ENCODE measurements around the gene INO80D. TPM values are rescaled to one million over a fixed set of nuclear protein-coding genes. Genes with fewer than 3 reads are reported as not detected.
A peak's percentile ranks its signal among the peaks of the same experiment; 100 is the strongest.

Gene INO80D
- total and polyA plus RNA-seq, 11 donors: 2.9 to 21.7 (median 14.7) TPM

DNA sequence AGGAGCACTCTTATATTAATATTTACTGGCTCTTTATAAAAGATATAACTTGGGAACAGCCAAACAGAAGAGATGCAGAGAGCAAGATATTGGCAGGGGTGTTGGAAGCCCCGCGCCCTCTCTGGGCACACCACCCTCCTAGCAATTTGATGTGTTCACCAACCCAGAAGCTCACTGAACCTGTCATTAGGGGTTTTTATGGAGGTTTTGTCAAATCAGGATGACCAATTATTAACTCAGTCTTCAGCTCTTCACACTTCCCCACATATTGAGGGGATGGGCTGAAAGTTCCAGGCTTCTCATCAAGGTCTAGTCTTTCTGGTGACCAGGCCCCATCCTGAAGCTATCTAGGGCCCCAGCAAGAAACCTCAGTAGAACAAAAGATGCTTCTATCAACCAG lies 10.9 kb upstream of the INO80D start:
- DNase-seq: no peak
- WGBS, 4 donors: 92 to 100% (median 98%) methylated on average over 2 of the region's 2 CpGs
- H3K4me1 ChIP-seq: no peaks in the 10 kb centered on the region
- TF ChIP-seq, protein P1, sequence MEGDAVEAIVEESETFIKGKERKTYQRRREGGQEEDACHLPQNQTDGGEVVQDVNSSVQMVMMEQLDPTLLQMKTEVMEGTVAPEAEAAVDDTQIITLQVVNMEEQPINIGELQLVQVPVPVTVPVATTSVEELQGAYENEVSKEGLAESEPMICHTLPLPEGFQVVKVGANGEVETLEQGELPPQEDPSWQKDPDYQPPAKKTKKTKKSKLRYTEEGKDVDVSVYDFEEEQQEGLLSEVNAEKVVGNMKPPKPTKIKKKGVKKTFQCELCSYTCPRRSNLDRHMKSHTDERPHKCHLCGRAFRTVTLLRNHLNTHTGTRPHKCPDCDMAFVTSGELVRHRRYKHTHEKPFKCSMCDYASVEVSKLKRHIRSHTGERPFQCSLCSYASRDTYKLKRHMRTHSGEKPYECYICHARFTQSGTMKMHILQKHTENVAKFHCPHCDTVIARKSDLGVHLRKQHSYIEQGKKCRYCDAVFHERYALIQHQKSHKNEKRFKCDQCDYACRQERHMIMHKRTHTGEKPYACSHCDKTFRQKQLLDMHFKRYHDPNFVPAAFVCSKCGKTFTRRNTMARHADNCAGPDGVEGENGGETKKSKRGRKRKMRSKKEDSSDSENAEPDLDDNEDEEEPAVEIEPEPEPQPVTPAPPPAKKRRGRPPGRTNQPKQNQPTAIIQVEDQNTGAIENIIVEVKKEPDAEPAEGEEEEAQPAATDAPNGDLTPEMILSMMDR (IDR thresholded peaks at IDR 0.05): no peak
- H3K27me3 ChIP-seq: no peaks in the 10 kb centered on the region
- no peaks in the 10 kb centered on the region for H3K9me3 ChIP-seq
- ATAC-seq: no peak
- H3K4me3 ChIP-seq: no peak overlapping the region
- H3K36me3 ChIP-seq: peaks cover 0 to 18% (median 0%) of the 10 kb centered on the region in 9 donors
- intact Hi-C loops (cut with DNase I): no loop called here
- no peak overlapping the region for H3K27ac ChIP-seq

DNA sequence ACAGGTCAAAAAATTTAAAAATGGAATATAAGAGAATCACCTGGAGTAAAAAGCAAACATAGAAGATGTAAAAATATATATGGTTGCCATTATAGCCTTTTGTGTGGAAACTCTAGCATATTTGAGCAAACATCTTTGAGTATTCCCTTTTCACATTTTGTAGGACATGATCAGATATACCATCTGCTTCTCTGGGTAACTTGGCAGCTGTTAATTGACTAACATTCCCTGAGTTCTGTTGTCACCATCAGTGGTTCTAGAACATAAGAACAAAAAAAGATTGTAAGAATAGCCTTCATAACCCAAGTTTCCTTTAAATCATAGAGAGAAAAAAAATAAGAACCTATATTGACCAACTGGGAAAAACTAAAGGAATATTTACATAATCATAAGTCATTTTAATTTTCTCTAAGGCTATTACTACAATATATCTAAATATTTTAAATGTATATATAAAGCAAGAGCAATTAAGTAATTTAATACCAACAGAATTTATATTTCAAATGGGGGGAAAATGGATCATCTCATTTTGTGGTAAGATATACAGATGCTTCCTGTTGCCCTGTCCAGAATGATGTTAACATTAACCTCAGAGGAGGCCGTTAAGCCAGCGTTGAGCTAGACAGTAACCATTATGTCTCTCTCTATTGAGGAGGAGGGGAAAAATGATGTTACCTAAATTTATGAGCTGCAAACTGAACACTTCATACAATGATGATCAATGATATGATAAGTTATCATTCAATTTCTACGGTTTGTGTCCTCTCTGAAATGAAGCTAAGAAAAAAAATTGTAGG lies 9.8 kb upstream of the INO80D start:
- Histone ChIP-seq H3K4me1 (no peaks in the 10 kb centered on the region), H3K9me3 (no peaks in the 10 kb centered on the region), H3K36me3 (peaks cover 0 to 15% (median 0%) of the 10 kb centered on the region in 9 donors), H3K27ac (no peak overlapping the region), H3K27me3 (no peaks in the 10 kb centered on the region), H3K4me3 (no peak overlapping the region)
- no peak for TF ChIP-seq POLR2A (IDR thresholded peaks at IDR 0.05)
- TF ChIP-seq, protein P1 (IDR thresholded peaks at IDR 0.05): no peak
- ATAC-seq (no peak), DNase-seq (no peak)
- 68 to 78% (median 74%) methylated on average over 3 of the region's 3 CpGs for WGBS, 4 donors
- intact Hi-C loops (cut with DNase I): no loop called here

DNA sequence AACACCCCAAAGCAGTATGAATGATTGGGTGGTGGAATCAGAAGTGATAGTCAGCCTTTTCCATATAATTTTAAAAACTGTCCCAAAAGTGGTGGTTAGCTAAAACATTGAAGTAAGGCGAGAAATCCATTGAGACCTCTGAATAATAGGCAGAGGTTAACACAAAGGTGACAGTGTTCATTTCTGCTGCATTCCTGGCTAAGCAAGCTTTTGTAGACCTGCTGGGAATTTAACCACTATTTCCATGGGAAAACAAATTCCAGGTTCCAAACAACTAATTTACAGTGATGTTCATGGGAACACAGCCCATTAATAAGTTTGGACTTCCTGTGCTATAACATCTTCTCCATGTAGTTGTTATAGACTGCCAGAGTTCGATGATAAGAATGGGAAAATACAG lies 6.3 kb upstream of the INO80D start:
- TF ChIP-seq POLR2A (IDR thresholded peaks at IDR 0.05): no peak
- TF ChIP-seq, protein P1 (IDR thresholded peaks at IDR 0.05): no peak
- no peak overlapping the region for H3K27ac ChIP-seq
- no peaks in the 10 kb centered on the region for H3K27me3 ChIP-seq
- H3K36me3 ChIP-seq: peaks cover 0 to 25% (median 4%) of the 10 kb centered on the region in 9 donors
- H3K9me3 ChIP-seq: no peaks in the 10 kb centered on the region
- no peak overlapping the region for H3K4me3 ChIP-seq
- 86 to 94% (median 87%) methylated on average over 2 of the region's 2 CpGs for WGBS, 4 donors
- ATAC-seq (no peak), DNase-seq (no peak)
- H3K4me1 ChIP-seq: peaks cover 0 to 15% (median 6%) of the 10 kb centered on the region in 12 donors
- intact Hi-C loops (cut with DNase I): no loop called here

GRCh38 chr2:206088248-206088647 lies 2.3 kb upstream of the INO80D start:
- Histone ChIP-seq H3K27ac (peak overlapping the region in 1 of 12 donors; percentile 99), H3K9me3 (no peaks in the 10 kb centered on the region), H3K36me3 (peaks cover 0 to 17% (median 4%) of the 10 kb centered on the region in 9 donors), H3K27me3 (no peaks in the 10 kb centered on the region), H3K4me1 (peaks cover 0 to 31% (median 19%) of the 10 kb centered on the region in 12 donors), H3K4me3 (no peak overlapping the region)
- ATAC-seq (no peak), DNase-seq (no peak)
- intact Hi-C loops (cut with DNase I): loop anchor here in 2 of 10 donors (5.0 kb wide), 1 partner anchor 69 kb away; the partner anchor contains the start of genes EEF1B2 (in 2 of the 2) and NDUFS1 (in 2 of the 2)
- TF ChIP-seq, protein P1 (IDR thresholded peaks at IDR 0.05): no peak
- no peak for TF ChIP-seq POLR2A (IDR thresholded peaks at IDR 0.05)

Data from heart left ventricle (tissue), 16 donors.